Mucosa of rectum (tissue), 2 donors: ENCODE data around the gene PARD3B.

Experiments used
- H3K27ac ChIP-seq, 2 donors: one replicate each; pipeline ENCODE4 v1.7.0; 2013; ENCODE audit warnings: inconsistent platforms in 2 of 2, low read depth in 2 of 2, low read length in 2 of 2
- H3K27me3 ChIP-seq, 2 donors: one replicate each; pipeline ENCODE4 v1.7.0; 2013; ENCODE audit warnings: low read length in 2 of 2; ENCODE audit not compliant: control insufficient read depth in 2 of 2, insufficient read depth in 2 of 2
- H3K36me3 ChIP-seq, 2 donors: one replicate each; pipeline ENCODE4 v1.7.0; 2013; ENCODE audit warnings: low read length in 2 of 2; ENCODE audit not compliant: control insufficient read depth in 2 of 2, insufficient read depth in 2 of 2
- H3K4me1 ChIP-seq, 2 donors: one replicate each; pipeline ENCODE4 v1.7.0; 2013; ENCODE audit warnings: low read length in 2 of 2, mild to moderate bottlenecking in 1 of 2; ENCODE audit not compliant: control insufficient read depth in 2 of 2, insufficient read depth in 2 of 2
- H3K4me3 ChIP-seq, 2 donors: one replicate each; pipeline ENCODE4 v1.7.0; 2013; ENCODE audit warnings: low read length in 2 of 2
- H3K9ac ChIP-seq, 2 donors: one replicate each; pipeline ENCODE4 v1.7.0; 2013; ENCODE audit warnings: low read length in 2 of 2, low read depth in 1 of 2, mild to moderate bottlenecking in 1 of 2
- H3K9me3 ChIP-seq, 2 donors: one replicate each; pipeline ENCODE4 v1.7.0; 2013; ENCODE audit warnings: low read length in 2 of 2; ENCODE audit not compliant: control insufficient read depth in 2 of 2
- donor health status: healthy.
- donor health status: Normal muscosa, but diverticular disease.

Gene PARD3B

GRCh38 chr2:204664708-204665121 lies 119.4 kb downstream of the PARD3B start:
- Histone ChIP-seq H3K9me3 (no peaks in the 10 kb centered on the region), H3K27ac (no peak overlapping the region), H3K36me3 (no peaks in the 10 kb centered on the region), H3K4me1 (no peaks in the 10 kb centered on the region), H3K4me3 (no peak overlapping the region), H3K9ac (no peak overlapping the region), H3K27me3 (no peaks in the 10 kb centered on the region)

DNA sequence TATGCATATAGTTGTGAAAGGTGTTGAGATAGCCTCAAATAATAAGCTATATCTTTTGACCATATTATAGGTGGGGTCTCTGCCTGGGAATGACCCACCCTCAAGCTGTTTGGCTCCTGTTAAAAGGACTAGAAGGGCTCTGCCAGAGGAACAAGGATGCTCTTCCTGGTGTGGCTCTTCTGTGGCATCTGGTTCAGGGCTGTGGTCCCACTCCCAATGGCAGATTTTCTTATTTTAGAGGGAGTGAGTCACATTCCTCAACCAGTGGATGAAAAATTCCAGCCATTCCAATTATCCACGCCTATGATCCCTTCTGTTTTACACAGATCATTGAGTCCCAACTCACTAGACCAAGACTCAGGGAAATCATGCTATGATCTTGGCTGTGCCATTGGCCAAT lies 119.9 kb downstream of the PARD3B start:
- Histone ChIP-seq H3K4me1 (no peaks in the 10 kb centered on the region), H3K9ac (no peak overlapping the region), H3K27me3 (no peaks in the 10 kb centered on the region), H3K9me3 (no peaks in the 10 kb centered on the region), H3K36me3 (no peaks in the 10 kb centered on the region), H3K4me3 (no peak overlapping the region), H3K27ac (no peak overlapping the region)

DNA sequence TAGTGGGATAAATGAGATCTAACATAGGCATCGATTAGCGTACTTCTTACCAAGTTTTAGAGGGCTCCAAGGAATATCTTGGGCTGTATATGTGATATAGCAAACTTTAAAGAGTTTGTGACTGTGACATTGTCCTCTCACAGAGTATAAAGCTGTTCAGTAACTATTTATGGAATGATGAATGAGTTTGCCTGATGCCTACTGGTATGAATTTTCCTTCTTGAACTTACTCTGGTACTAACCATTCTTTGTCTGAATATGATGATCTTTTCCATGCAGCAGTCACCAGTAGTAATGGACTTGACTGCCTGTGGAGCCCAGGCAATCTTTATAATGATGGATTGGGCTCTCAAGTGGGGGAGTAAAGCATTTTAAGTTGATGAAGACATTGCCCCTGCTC lies 120.5 kb downstream of the PARD3B start:
- no peaks in the 10 kb centered on the region for H3K9me3 ChIP-seq
- no peak overlapping the region for H3K4me3 ChIP-seq
- H3K27me3 ChIP-seq: no peaks in the 10 kb centered on the region
- no peaks in the 10 kb centered on the region for H3K4me1 ChIP-seq
- no peak overlapping the region for H3K9ac ChIP-seq
- no peaks in the 10 kb centered on the region for H3K36me3 ChIP-seq
- H3K27ac ChIP-seq: no peak overlapping the region

- Histone ChIP-seq H3K9me3 (no peaks in the 10 kb centered on the region), H3K4me1 (no peaks in the 10 kb centered on the region), H3K27me3 (no peaks in the 10 kb centered on the region), H3K27ac (no peak overlapping the region), H3K4me3 (no peak overlapping the region), H3K9ac (no peak overlapping the region), H3K36me3 (no peaks in the 10 kb centered on the region)
Measured at GRCh38 chr2:204667990-204668389, 122.7 kb downstream of the PARD3B start.

DNA sequence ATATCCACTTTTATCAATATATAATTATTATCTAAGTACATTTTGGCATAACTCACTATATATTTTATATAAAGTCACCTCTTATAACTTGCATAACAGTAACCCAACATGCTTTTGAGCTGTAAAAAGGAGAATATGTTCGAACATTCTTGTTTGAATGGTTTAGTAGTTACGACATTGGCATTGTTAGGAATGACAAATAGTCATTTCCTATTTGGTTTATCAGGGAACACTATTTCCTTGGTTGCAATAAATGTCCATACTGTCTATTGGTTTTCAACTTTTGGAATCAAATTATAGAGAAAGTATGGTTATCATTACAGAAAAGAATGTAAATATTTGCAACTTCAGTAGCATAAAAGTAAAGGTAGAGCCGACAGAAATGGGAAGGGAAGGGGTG lies 124.1 kb downstream of the PARD3B start:
- no peaks in the 10 kb centered on the region for H3K9me3 ChIP-seq
- no peak overlapping the region for H3K27ac ChIP-seq
- no peaks in the 10 kb centered on the region for H3K27me3 ChIP-seq
- no peaks in the 10 kb centered on the region for H3K36me3 ChIP-seq
- H3K4me1 ChIP-seq: no peaks in the 10 kb centered on the region
- H3K9ac ChIP-seq: no peak overlapping the region
- no peak overlapping the region for H3K4me3 ChIP-seq

DNA sequence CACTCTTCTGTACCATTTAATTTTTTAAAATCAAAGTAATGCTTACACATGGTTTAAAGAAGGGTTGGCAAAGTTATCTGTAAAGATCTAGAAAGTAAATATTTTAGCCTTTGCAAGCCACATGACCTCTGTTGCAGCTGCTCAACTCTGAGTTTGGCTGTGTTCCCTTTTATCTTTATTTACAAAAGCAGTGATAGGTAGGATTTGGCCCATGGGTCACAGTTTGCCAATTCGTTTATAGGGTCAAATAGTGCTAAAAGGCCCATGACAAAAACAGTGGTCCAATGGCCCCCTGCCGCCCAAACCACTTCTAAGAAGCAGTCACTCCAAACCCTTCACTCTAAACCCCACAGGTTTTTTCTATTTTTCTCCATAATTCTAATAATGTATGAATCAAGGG lies 124.8 kb downstream of the PARD3B start:
- no peaks in the 10 kb centered on the region for H3K27me3 ChIP-seq
- H3K27ac ChIP-seq: no peak overlapping the region
- no peaks in the 10 kb centered on the region for H3K9me3 ChIP-seq
- no peaks in the 10 kb centered on the region for H3K36me3 ChIP-seq
- H3K9ac ChIP-seq: no peak overlapping the region
- H3K4me1 ChIP-seq: no peaks in the 10 kb centered on the region
- H3K4me3 ChIP-seq: no peak overlapping the region

GRCh38 chr2:204670756-204671155 lies 125.5 kb downstream of the PARD3B start:
- Histone ChIP-seq H3K27me3 (no peaks in the 10 kb centered on the region), H3K36me3 (no peaks in the 10 kb centered on the region), H3K9ac (no peak overlapping the region), H3K4me1 (no peaks in the 10 kb centered on the region), H3K4me3 (no peak overlapping the region), H3K27ac (no peak overlapping the region), H3K9me3 (no peaks in the 10 kb centered on the region)

- H3K4me3 ChIP-seq: no peak overlapping the region
- no peaks in the 10 kb centered on the region for H3K9me3 ChIP-seq
- no peak overlapping the region for H3K9ac ChIP-seq
- H3K27ac ChIP-seq: no peak overlapping the region
- H3K27me3 ChIP-seq: no peaks in the 10 kb centered on the region
- no peaks in the 10 kb centered on the region for H3K36me3 ChIP-seq
- no peaks in the 10 kb centered on the region for H3K4me1 ChIP-seq
Measured at GRCh38 chr2:204672772-204673171, 127.5 kb downstream of the PARD3B start.

GRCh38 chr2:204673877-204674276 lies 128.6 kb downstream of the PARD3B start:
- no peak overlapping the region for H3K4me3 ChIP-seq
- no peak overlapping the region for H3K27ac ChIP-seq
- H3K9ac ChIP-seq: no peak overlapping the region
- no peaks in the 10 kb centered on the region for H3K27me3 ChIP-seq
- H3K9me3 ChIP-seq: no peaks in the 10 kb centered on the region
- H3K4me1 ChIP-seq: no peaks in the 10 kb centered on the region
- no peaks in the 10 kb centered on the region for H3K36me3 ChIP-seq

DNA sequence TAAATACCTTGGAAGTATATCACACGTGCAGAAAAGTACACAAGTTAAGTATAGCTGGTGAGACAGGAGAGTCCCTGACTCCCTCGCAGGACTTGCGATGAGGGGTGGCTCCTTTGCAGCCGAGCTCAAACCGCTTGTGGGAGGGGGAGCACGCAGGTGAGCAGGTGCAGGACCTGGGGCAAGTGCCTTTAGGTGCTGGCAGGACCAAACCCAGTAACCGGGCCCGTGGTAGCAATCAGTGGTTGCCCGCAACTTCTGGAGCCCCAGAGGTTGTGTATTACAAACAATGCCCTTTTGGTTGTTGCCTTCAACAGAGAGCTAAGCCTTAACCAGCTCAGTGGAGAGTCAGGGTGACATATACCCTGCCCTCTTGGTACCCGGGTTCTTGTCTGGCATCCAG lies 132.8 kb downstream of the PARD3B start:
- Histone ChIP-seq H3K9ac (no peak overlapping the region), H3K36me3 (no peaks in the 10 kb centered on the region), H3K9me3 (no peaks in the 10 kb centered on the region), H3K27ac (no peak overlapping the region), H3K27me3 (no peaks in the 10 kb centered on the region), H3K4me1 (peaks cover 0 to 2% of the 10 kb centered on the region in 2 donors), H3K4me3 (no peak overlapping the region)

- Histone ChIP-seq H3K27me3 (no peaks in the 10 kb centered on the region), H3K9me3 (no peaks in the 10 kb centered on the region), H3K36me3 (no peaks in the 10 kb centered on the region), H3K4me1 (peaks cover 0 to 2% of the 10 kb centered on the region in 2 donors), H3K27ac (no peak overlapping the region), H3K4me3 (no peak overlapping the region), H3K9ac (no peak overlapping the region)
Measured at GRCh38 chr2:204680576-204680975, 135.3 kb downstream of the PARD3B start.
